H9 (cell line): Measurements from ENCODE around the gene ABI3. TPM values are rescaled to one million over a fixed set of nuclear protein-coding genes. Genes with fewer than 3 reads are reported as not detected.

Source experiments
- DNase-seq: peaks from one replicate; pipeline ENCODE4 v3.0.0-alpha.2; 2017
- H2AFZ ChIP-seq: one replicate; pipeline ENCODE4 v1.6.1; 2013; ENCODE audit warnings: mild to moderate bottlenecking, low read length, control low read depth, moderate library complexity
- H2AK5ac ChIP-seq: 2 replicates; pipeline ENCODE4 v1.6.1; 2013; ENCODE audit warnings: low read length, control low read depth, mixed read lengths; ENCODE audit not compliant: insufficient read length
- H2BK120ac ChIP-seq: one replicate; pipeline ENCODE4 v1.6.1; 2013; ENCODE audit warnings: low read depth, mild to moderate bottlenecking, low read length, control low read depth, inconsistent platforms; ENCODE audit not compliant: poor library complexity, severe bottlenecking
- H2BK12ac ChIP-seq: 2 replicates; pipeline ENCODE4 v1.6.1; 2013; ENCODE audit warnings: low read length, control low read depth, mixed read lengths, low read depth; ENCODE audit not compliant: insufficient read length
- H2BK15ac ChIP-seq: 2 replicates; pipeline ENCODE4 v1.6.1; 2013; ENCODE audit warnings: low read depth, low read length, control low read depth
- H2BK20ac ChIP-seq: one replicate; pipeline ENCODE4 v1.6.1; 2013; ENCODE audit warnings: low read depth, mild to moderate bottlenecking, low read length, control low read depth, inconsistent platforms; ENCODE audit not compliant: poor library complexity, severe bottlenecking
- H2BK5ac ChIP-seq: 2 replicates; pipeline ENCODE4 v1.6.1; 2013; ENCODE audit warnings: low read length, control low read depth, mixed read lengths; ENCODE audit not compliant: insufficient read length
- H3K14ac ChIP-seq: 2 replicates; pipeline ENCODE4 v1.6.1; 2013; ENCODE audit warnings: low read length, control low read depth; ENCODE audit not compliant: insufficient read depth
- H3K18ac ChIP-seq: 2 replicates; pipeline ENCODE4 v1.6.1; 2013; ENCODE audit warnings: low read depth, mild to moderate bottlenecking, mixed read lengths, low read length, control low read depth; ENCODE audit not compliant: insufficient read length
- H3K23ac ChIP-seq: 2 replicates; pipeline ENCODE4 v1.6.1; 2013; ENCODE audit warnings: low read length, control low read depth, mixed read lengths, low read depth; ENCODE audit not compliant: insufficient read length
- H3K23me2 ChIP-seq: 2 replicates; pipeline ENCODE4 v1.6.1; 2013; ENCODE audit warnings: low read depth, mild to moderate bottlenecking, mixed read lengths, low read length, control low read depth; ENCODE audit not compliant: insufficient read length, poor library complexity, severe bottlenecking
- H3K27ac ChIP-seq: 2 replicates; pipeline ENCODE4 v1.5.1; 2013; ENCODE audit warnings: low read length, control low read depth, mixed read lengths, low read depth; ENCODE audit not compliant: insufficient read length
- H3K27me3 ChIP-seq: 2 replicates; pipeline ENCODE4 v1.6.1; 2013; ENCODE audit warnings: low read length, control low read depth, inconsistent platforms; ENCODE audit not compliant: insufficient read depth
- H3K4ac ChIP-seq: 2 replicates; pipeline ENCODE4 v1.6.1; 2013; ENCODE audit warnings: low read depth, mild to moderate bottlenecking, control low read depth, inconsistent platforms, low read length, moderate library complexity
- H3K4me1 ChIP-seq: 2 replicates; pipeline ENCODE4 v1.6.1; 2013; ENCODE audit warnings: low read length, control low read depth, inconsistent platforms; ENCODE audit not compliant: insufficient read depth
- H3K4me2 ChIP-seq: 2 replicates; pipeline ENCODE4 v1.6.1; 2013; ENCODE audit warnings: low read length, control low read depth, mixed read lengths; ENCODE audit not compliant: insufficient read length, insufficient read depth
- H3K56ac ChIP-seq: 2 replicates; pipeline ENCODE4 v1.6.1; 2013; ENCODE audit warnings: low read depth, mild to moderate bottlenecking, mixed read lengths, low read length, control low read depth; ENCODE audit not compliant: insufficient read length
- H3K79me1 ChIP-seq: 2 replicates; pipeline ENCODE4 v1.6.1; 2013; ENCODE audit warnings: low read depth, mild to moderate bottlenecking, moderate library complexity, low read length, control low read depth, inconsistent platforms; ENCODE audit not compliant: insufficient read depth, poor library complexity, severe bottlenecking
- H3K79me2 ChIP-seq: 2 replicates; pipeline ENCODE4 v1.6.1; 2013; ENCODE audit warnings: low read length, control low read depth, inconsistent platforms; ENCODE audit not compliant: insufficient read depth
- H3K9ac ChIP-seq: 2 replicates; pipeline ENCODE4 v1.6.1; 2013; ENCODE audit warnings: low read length, control low read depth, mixed read lengths; ENCODE audit not compliant: insufficient read length; ENCODE audit errors: extremely low read depth
- H3K9me3 ChIP-seq: one replicate; pipeline ENCODE4 v1.6.1; 2013; ENCODE audit warnings: low read depth, low read length, inconsistent platforms; ENCODE audit not compliant: control insufficient read depth
- H3T11ph ChIP-seq: one replicate; pipeline ENCODE4 v1.6.1; 2013; ENCODE audit warnings: mild to moderate bottlenecking, low read length, control low read depth, inconsistent platforms
- H4K20me1 ChIP-seq: one replicate; pipeline ENCODE4 v1.6.1; 2013; ENCODE audit not compliant: control insufficient read depth, insufficient read length, insufficient read depth
- H4K5ac ChIP-seq: 2 replicates; pipeline ENCODE4 v1.6.1; 2013; ENCODE audit warnings: low read depth, mild to moderate bottlenecking, mixed read lengths, low read length, control low read depth; ENCODE audit not compliant: insufficient read length
- H4K8ac ChIP-seq: replicated peaks from 2 replicates; pipeline ENCODE4 v1.6.1; 2013; ENCODE audit warnings: low read length, control low read depth, mixed read lengths, low read depth; ENCODE audit not compliant: insufficient read length
- H4K91ac ChIP-seq: 2 replicates; pipeline ENCODE4 v1.6.1; 2013; ENCODE audit warnings: low read depth, mild to moderate bottlenecking, moderate library complexity, mixed read lengths, low read length, control low read depth; ENCODE audit not compliant: insufficient read length
- H3K27ac Mint-ChIP-seq, 3 experiments: 2 replicates in 2 of 3; 3 replicates in 1 of 3; pipeline ENCODE4 v1.8.0; 2020 to 2021; ENCODE audit warnings: mixed read lengths in 3 of 3, mild to moderate bottlenecking in 1 of 3, moderate library complexity in 1 of 3
- H3K27me3 Mint-ChIP-seq: 2 replicates; pipeline ENCODE4 v1.8.0; 2021; ENCODE audit warnings: low read depth, mild to moderate bottlenecking, moderate library complexity, mixed read lengths
- H3K36me3 Mint-ChIP-seq, 3 experiments: 2 replicates in 2 of 3; 3 replicates in 1 of 3; pipeline ENCODE4 v1.8.0; 2020 to 2021; ENCODE audit warnings: low read depth in 3 of 3, mixed read lengths in 3 of 3; ENCODE audit not compliant: insufficient read depth in 1 of 3
- H3K4me1 Mint-ChIP-seq, 2 experiments: 2 replicates each; pipeline ENCODE4 v1.8.0; 2020; ENCODE audit warnings: mixed read lengths in 2 of 2
- H3K4me3 Mint-ChIP-seq, 2 experiments: 2 replicates in 1 of 2; 3 replicates in 1 of 2; pipeline ENCODE4 v1.8.0; 2020 to 2021; ENCODE audit warnings: mild to moderate bottlenecking in 2 of 2, mixed read lengths in 2 of 2, moderate library complexity in 1 of 2
- H3K9me3 Mint-ChIP-seq, 2 experiments: 2 replicates in 1 of 2; 3 replicates in 1 of 2; pipeline ENCODE4 v1.8.0; 2020; ENCODE audit warnings: mild to moderate bottlenecking in 2 of 2, mixed read lengths in 2 of 2, moderate library complexity in 1 of 2
- WGBS: extraction: QIAGEN DNeasy Blood & Tissue Kit; methylation state at CpG from one replicate; pipeline ENCODE4 v1.1.7; 2013; ENCODE audit warnings: missing lambda C conversion rate, low lambda C conversion rate, mixed read lengths; ENCODE audit not compliant: insufficient read length; ENCODE audit errors: extremely low coverage; 5-methylcytosine and 5-hydroxymethylcytosine counted together
- total RNA-seq: library from RNA; stranded (reverse); gene quantifications from 2 replicates; pipeline ENCODE4 v1.2.1, GENCODE V29; 2021
- TF ChIP-seq, protein P1 (sequence below): fragments of 200-600 bp; sonication (generic); conservative IDR thresholded peaks from 3 replicates; pipeline ENCODE4 v1.8.0; 2021; ENCODE audit warnings: antibody characterized with exemption, mild to moderate bottlenecking

ABI3 gene
- total RNA-seq, 1 experiment from 2014 or later: 2.1 TPM

DNA sequence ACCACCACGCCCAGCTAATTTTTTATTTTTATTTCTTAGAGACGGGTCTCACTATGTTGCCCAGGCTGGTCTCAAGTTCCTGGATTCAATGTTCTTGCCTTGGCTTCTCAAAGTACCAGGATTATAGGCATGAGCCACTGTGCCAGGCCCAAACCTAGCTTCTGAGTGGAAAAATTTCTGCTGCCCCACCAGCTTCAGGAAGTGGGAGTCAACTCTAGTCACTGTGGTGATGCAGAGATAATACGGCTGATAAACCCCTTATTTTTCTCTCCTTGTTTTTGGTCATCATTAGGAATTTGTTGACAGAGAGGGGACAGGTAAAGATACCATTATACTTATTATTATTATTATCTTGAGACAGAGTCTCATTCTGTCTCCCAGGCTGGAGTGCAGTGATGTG lies 47.9 kb downstream of the ABI3 start:
- DNase-seq: no peak
- Histone ChIP-seq H3K27me3 (no peaks in the 10 kb centered on the region; the same call in 1 of the 2 replicates), H3K4me1 (no peaks in the 10 kb centered on the region), H3K56ac (no peak overlapping the region), H3K79me1 (no peaks in the 10 kb centered on the region), H3K4me2 (no peak overlapping the region), H3K9me3 (no peaks in the 10 kb centered on the region), H4K5ac (no peak overlapping the region), H4K20me1 (no peaks in the 10 kb centered on the region), H3K23ac (no peak overlapping the region), H2BK5ac (no peak overlapping the region), H4K8ac (no peak overlapping the region), H2BK120ac (no peak overlapping the region), H2BK20ac (no peak overlapping the region), H3K79me2 (no peaks in the 10 kb centered on the region), H3K4ac (no peak overlapping the region), H3T11ph (no peak overlapping the region), H4K91ac (no peak overlapping the region), H3K14ac (no peak overlapping the region), H3K23me2 (no peaks in the 10 kb centered on the region), H3K27ac (no peak overlapping the region), H3K18ac (no peak overlapping the region), H2AFZ (no peak overlapping the region), H3K9ac (no peak overlapping the region), H2BK15ac (no peak overlapping the region), H2AK5ac (no peak overlapping the region), H2BK12ac (no peak overlapping the region)
- H3K27me3 Mint-ChIP-seq: peaks cover 30% of the 10 kb centered on the region
- H3K4me1 Mint-ChIP-seq: peaks cover 9 to 11% of the 10 kb centered on the region in 2 experiments
- no peak overlapping the region for H3K4me3 Mint-ChIP-seq
- no peaks in the 10 kb centered on the region for H3K9me3 Mint-ChIP-seq
- no peak overlapping the region for H3K27ac Mint-ChIP-seq
- WGBS: no CpG with 5 or more reads among the region's 3 CpGs
- H3K36me3 Mint-ChIP-seq: no peaks in the 10 kb centered on the region
- TF ChIP-seq, protein P1, sequence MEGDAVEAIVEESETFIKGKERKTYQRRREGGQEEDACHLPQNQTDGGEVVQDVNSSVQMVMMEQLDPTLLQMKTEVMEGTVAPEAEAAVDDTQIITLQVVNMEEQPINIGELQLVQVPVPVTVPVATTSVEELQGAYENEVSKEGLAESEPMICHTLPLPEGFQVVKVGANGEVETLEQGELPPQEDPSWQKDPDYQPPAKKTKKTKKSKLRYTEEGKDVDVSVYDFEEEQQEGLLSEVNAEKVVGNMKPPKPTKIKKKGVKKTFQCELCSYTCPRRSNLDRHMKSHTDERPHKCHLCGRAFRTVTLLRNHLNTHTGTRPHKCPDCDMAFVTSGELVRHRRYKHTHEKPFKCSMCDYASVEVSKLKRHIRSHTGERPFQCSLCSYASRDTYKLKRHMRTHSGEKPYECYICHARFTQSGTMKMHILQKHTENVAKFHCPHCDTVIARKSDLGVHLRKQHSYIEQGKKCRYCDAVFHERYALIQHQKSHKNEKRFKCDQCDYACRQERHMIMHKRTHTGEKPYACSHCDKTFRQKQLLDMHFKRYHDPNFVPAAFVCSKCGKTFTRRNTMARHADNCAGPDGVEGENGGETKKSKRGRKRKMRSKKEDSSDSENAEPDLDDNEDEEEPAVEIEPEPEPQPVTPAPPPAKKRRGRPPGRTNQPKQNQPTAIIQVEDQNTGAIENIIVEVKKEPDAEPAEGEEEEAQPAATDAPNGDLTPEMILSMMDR: no peak
